BE2C (cell line): Measurements from ENCODE around the gene ABCC9.

ENCODE experiments used
- DNase-seq: peaks from one replicate; pipeline ENCODE4 v3.0.0-alpha.2; 2020
- H3K27me3 ChIP-seq: fragments of 250-450 bp; sonication (Bioruptor Pico); 2 replicates; pipeline ENCODE4 v1.5.1; 2020; ENCODE audit warnings: mild to moderate bottlenecking
- H3K36me3 ChIP-seq: fragments of 250-450 bp; sonication (Bioruptor Pico); 2 replicates; pipeline ENCODE4 v1.5.1; 2020; ENCODE audit warnings: mild to moderate bottlenecking
- H3K4me1 ChIP-seq: fragments of 250-450 bp; sonication (Bioruptor Pico); 2 replicates; pipeline ENCODE4 v1.5.1; 2020
- H3K4me3 ChIP-seq: 2 replicates; pipeline ENCODE4 v1.5.1; 2011; ENCODE audit warnings: low read depth, low read length
- H3K9me3 ChIP-seq: fragments of 250-450 bp; sonication (Bioruptor Pico); 2 replicates; pipeline ENCODE4 v1.5.1; 2020
- TF ChIP-seq, protein P1 (sequence below): IDR thresholded peaks from 2 replicates; pipeline ENCODE4 v1.5.1; 2012; ENCODE audit warnings: mild to moderate bottlenecking, low read depth, low read length

ABCC9 gene

GRCh38 chr12:21843795-21844194 lies 97.4 kb downstream of the ABCC9 start:
- TF ChIP-seq, protein P1, sequence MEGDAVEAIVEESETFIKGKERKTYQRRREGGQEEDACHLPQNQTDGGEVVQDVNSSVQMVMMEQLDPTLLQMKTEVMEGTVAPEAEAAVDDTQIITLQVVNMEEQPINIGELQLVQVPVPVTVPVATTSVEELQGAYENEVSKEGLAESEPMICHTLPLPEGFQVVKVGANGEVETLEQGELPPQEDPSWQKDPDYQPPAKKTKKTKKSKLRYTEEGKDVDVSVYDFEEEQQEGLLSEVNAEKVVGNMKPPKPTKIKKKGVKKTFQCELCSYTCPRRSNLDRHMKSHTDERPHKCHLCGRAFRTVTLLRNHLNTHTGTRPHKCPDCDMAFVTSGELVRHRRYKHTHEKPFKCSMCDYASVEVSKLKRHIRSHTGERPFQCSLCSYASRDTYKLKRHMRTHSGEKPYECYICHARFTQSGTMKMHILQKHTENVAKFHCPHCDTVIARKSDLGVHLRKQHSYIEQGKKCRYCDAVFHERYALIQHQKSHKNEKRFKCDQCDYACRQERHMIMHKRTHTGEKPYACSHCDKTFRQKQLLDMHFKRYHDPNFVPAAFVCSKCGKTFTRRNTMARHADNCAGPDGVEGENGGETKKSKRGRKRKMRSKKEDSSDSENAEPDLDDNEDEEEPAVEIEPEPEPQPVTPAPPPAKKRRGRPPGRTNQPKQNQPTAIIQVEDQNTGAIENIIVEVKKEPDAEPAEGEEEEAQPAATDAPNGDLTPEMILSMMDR, result no peak
- H3K9me3 ChIP-seq, result no peaks in the 10 kb centered on the region
- H3K4me1 ChIP-seq, result no peaks in the 10 kb centered on the region
- H3K27me3 ChIP-seq, result no peaks in the 10 kb centered on the region
- H3K36me3 ChIP-seq, result no peaks in the 10 kb centered on the region
- no peak for DNase-seq
- no peak overlapping the region for H3K4me3 ChIP-seq

GRCh38 chr12:21839776-21840175 lies 101.5 kb downstream of the ABCC9 start:
- H3K4me1 ChIP-seq, result no peaks in the 10 kb centered on the region
- DNase-seq, result no peak
- H3K27me3 ChIP-seq, result no peaks in the 10 kb centered on the region
- no peaks in the 10 kb centered on the region for H3K36me3 ChIP-seq
- TF ChIP-seq, protein P1, result no peak
- no peak overlapping the region for H3K4me3 ChIP-seq
- no peaks in the 10 kb centered on the region for H3K9me3 ChIP-seq

DNA sequence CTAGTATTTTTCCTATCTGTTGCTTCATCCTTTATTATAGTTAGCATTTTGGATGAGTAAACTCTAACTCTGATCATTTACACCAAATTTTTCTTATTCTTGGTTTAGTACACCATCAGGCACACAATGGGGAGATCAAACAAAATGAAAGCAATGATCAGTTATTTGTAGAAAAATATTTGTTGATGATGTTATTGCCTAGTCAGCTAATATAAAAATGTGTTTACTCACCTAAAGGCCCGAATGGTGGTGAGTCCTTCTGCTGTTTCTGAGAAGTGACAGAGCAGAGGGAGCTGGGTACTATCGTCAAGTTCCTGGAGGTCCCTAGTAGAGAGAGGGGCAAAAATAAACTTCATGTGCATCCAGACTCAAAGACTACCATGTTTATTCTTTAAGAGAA lies 103.4 kb downstream of the ABCC9 start:
- H3K4me1 ChIP-seq, result no peaks in the 10 kb centered on the region
- TF ChIP-seq, protein P1, result no peak
- no peak overlapping the region for H3K4me3 ChIP-seq

DNA sequence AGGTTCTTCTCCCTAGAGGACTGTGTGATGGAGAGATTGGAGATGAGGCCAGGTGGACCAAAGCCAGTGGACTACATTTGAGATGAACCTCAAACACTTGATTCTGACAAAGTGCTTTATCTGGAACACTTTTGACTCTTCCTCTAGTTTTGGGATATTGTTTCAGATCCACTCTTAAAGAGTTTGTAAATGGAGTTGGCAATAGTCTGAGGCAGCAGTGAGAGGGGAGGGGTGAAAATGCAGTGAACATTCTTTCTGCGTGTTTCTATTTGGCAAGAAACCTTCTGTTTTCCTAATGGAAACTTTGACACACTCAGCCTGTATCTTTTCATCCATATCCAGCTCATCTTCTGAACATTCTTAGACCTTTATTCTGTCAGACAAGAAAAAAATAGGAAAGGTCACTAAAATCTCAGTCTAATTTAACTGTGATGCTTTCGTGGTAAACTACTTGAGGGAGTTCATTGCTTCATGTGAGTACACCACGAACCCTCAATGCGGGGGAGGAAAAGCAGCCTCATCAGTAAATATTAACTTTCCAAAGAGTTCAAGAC lies 109.4 kb downstream of the ABCC9 start:
- Histone ChIP-seq H3K4me1 (no peaks in the 10 kb centered on the region), H3K9me3 (no peaks in the 10 kb centered on the region; the same call in 1 of the 2 replicates), H3K36me3 (no peaks in the 10 kb centered on the region), H3K4me3 (no peak overlapping the region), H3K27me3 (no peaks in the 10 kb centered on the region)
- DNase-seq, result no peak
- TF ChIP-seq, protein P1, result no peak

More for the DNA sequence above, 103.4 kb downstream of the ABCC9 start:
- H3K27me3 ChIP-seq, result no peaks in the 10 kb centered on the region
- DNase-seq, result no peak
- H3K36me3 ChIP-seq, result no peaks in the 10 kb centered on the region
- no peaks in the 10 kb centered on the region for H3K9me3 ChIP-seq

DNA sequence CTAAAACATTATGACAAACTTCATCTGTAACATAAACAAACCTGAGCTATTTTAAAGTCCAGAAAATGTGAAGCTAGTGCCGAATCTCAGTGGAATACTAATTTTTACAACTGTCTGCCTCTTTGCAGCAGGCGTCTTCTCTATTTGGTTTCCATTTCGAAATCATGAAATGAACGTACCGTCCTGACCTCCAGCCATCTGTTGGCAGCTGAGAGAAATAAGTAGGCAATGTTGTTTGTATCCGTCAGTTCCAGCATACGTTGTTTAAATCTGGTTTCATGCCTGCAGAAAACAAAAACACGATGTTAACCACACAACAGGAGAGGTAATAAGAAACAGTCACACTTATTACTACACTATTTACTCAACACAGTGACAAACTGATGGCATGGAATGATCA lies 112.4 kb downstream of the ABCC9 start:
- Histone ChIP-seq H3K4me3 (no peak overlapping the region), H3K9me3 (no peaks in the 10 kb centered on the region; the same call in 1 of the 2 replicates), H3K36me3 (no peaks in the 10 kb centered on the region), H3K4me1 (no peaks in the 10 kb centered on the region), H3K27me3 (no peaks in the 10 kb centered on the region)
- DNase-seq, result no peak
- TF ChIP-seq, protein P1, result no peak

DNA sequence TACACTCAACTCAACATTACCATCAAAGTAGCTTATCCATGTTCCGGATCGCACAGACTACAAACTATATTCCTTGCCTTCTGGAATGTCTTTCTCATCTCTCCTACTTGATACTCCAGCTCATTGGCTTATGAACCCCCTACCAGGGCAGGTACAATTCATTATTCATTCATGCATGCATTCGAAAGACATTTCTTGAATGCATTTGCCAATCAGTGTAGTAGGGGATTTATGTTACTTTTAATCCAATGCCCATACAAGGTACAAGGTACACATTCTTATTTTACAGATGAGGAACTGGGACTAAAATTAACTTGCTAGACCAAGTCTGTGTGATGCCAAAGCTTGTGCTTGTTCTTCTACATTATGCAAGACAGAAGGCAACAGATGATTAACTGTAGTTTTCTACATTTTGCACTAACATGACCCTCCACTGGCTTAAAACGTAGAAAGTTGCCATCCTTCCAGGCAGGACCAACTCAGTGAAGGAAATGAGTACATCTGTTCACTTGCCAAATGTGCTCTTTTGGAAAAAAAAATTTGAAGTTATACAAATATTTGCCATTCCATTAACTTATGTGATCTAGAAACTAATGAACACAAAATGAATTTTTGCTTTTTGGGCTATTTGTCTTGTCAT lies 113.0 kb downstream of the ABCC9 start:
- Histone ChIP-seq H3K4me1 (no peaks in the 10 kb centered on the region), H3K27me3 (no peaks in the 10 kb centered on the region), H3K4me3 (no peak overlapping the region), H3K36me3 (no peaks in the 10 kb centered on the region), H3K9me3 (no peaks in the 10 kb centered on the region; the same call in 1 of the 2 replicates)
- TF ChIP-seq, protein P1, result no peak
- DNase-seq, result no peak
